Measurements from ENCODE around the gene CCDC80. TPM values are rescaled to one million over a fixed set of nuclear protein-coding genes. Genes with fewer than 3 reads are reported as not detected.

CCDC80 gene
- total RNA-seq, 1 experiment from 2014 or later, result 19.4 TPM

DNA sequence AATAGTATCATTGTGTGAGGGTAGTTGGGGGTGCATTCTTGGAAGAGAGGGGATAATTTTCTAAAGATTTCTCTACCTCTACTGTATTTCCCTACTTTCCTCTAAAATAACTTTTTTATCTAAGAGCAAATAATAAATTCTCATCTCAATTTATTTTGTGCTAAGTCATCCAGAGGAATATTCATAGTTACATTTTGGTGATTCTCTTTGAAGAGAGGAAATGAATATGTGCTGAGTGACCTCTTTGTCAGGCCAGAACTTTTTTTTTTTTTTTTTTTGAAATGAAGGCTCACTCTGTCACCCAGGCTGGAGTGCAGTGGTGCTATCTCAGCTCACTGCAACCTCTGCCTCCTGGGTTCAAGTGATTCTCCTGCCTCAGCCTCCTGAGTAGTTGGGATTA lies 15.1 kb upstream of the CCDC80 start:
- no peak overlapping the region for H3K27ac Mint-ChIP-seq (ENCODE audit: low read depth, unreplicated experiment)
- TF ChIP-seq, protein P1, sequence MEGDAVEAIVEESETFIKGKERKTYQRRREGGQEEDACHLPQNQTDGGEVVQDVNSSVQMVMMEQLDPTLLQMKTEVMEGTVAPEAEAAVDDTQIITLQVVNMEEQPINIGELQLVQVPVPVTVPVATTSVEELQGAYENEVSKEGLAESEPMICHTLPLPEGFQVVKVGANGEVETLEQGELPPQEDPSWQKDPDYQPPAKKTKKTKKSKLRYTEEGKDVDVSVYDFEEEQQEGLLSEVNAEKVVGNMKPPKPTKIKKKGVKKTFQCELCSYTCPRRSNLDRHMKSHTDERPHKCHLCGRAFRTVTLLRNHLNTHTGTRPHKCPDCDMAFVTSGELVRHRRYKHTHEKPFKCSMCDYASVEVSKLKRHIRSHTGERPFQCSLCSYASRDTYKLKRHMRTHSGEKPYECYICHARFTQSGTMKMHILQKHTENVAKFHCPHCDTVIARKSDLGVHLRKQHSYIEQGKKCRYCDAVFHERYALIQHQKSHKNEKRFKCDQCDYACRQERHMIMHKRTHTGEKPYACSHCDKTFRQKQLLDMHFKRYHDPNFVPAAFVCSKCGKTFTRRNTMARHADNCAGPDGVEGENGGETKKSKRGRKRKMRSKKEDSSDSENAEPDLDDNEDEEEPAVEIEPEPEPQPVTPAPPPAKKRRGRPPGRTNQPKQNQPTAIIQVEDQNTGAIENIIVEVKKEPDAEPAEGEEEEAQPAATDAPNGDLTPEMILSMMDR (IDR thresholded peaks at IDR 0.05; ENCODE audit: unreplicated experiment), result no peak
- no TSS peak for BruUV-seq (replicated peaks)
- intact Hi-C loops (cut with micrococcal nuclease), result no loop called here
- H3K4me3 Mint-ChIP-seq (ENCODE audit: unreplicated experiment), result no peak overlapping the region
- no peak for DNase-seq (ENCODE audit: unreplicated experiment)
- no peaks in the 10 kb centered on the region for H3K36me3 Mint-ChIP-seq (ENCODE audit: insufficient read depth, unreplicated experiment)
- ChIA-PET CTCF (interaction anchor here (5.0 kb wide), 1 partner anchor 13 kb away, joined by 61 read pairs; the partner anchor contains the start of gene CCDC80), POLR2A (interaction anchor here (0.7 to 1.2 kb wide), 3 partner anchors 13 to 122 kb away, joined by 3 to 4 read pairs (median 4); no protein-coding TSS in a partner anchor)
- peaks cover 32% of the 10 kb centered on the region for H3K4me1 Mint-ChIP-seq (ENCODE audit: insufficient read depth, unreplicated experiment)
- H3K27me3 Mint-ChIP-seq (ENCODE audit: insufficient read depth, unreplicated experiment), result no peaks in the 10 kb centered on the region
- no peaks in the 10 kb centered on the region for H3K9me3 Mint-ChIP-seq (ENCODE audit: unreplicated experiment)

- BruUV-seq (replicated peaks), result no TSS peak
- H3K9me3 Mint-ChIP-seq (ENCODE audit: unreplicated experiment), result no peaks in the 10 kb centered on the region
- H3K27ac Mint-ChIP-seq (ENCODE audit: low read depth, unreplicated experiment), result peak overlapping the region; percentile 40
- CTCF ChIA-PET, result interaction anchor here (0.6 to 5.0 kb wide), 9 partner anchors 12 to 900 kb away, joined by 3 to 61 read pairs (median 5); partner anchors contain the start of gene CCDC80
- no peak overlapping the region for H3K4me3 Mint-ChIP-seq (ENCODE audit: unreplicated experiment)
- H3K36me3 Mint-ChIP-seq (ENCODE audit: insufficient read depth, unreplicated experiment), result no peaks in the 10 kb centered on the region
- DNase-seq (ENCODE audit: unreplicated experiment), result no peak
- intact Hi-C loops (cut with micrococcal nuclease), result no loop called here
- no peaks in the 10 kb centered on the region for H3K27me3 Mint-ChIP-seq (ENCODE audit: insufficient read depth, unreplicated experiment)
- POLR2A ChIA-PET, result interaction anchor here (0.7 to 3.5 kb wide), 5 partner anchors 12 to 123 kb away, joined by 3 to 12 read pairs (median 4); no protein-coding TSS in a partner anchor
- TF ChIP-seq, protein P1 (IDR thresholded peaks at IDR 0.05; ENCODE audit: unreplicated experiment), result no peak
- H3K4me1 Mint-ChIP-seq (ENCODE audit: insufficient read depth, unreplicated experiment), result peaks cover 32% of the 10 kb centered on the region
These were observed 14.0 kb upstream of the CCDC80 start for GRCh38 chr3:112654979-112655378.

DNA sequence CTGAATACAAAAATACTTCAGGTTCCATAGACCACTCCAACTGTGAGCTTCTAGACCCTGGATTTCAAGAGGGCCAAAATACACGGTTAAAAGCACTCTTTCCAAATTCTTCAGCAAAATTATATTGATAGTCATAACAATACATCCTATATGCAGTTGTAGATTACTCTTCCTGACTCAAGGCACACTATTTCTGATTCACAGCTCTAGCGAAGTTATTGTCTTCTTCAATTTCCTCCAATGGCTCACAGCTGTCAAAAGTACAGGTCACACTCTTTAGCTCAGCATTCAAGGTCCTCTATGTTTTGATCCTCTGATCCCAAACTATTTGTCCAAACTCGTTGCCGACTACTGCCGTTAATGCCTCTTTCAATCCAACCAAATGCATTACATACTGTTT lies 13.5 kb upstream of the CCDC80 start:
- peak overlapping the region; percentile 40 for H3K27ac Mint-ChIP-seq (ENCODE audit: low read depth, unreplicated experiment)
- peaks cover 35% of the 10 kb centered on the region for H3K4me1 Mint-ChIP-seq (ENCODE audit: insufficient read depth, unreplicated experiment)
- no peak overlapping the region for H3K4me3 Mint-ChIP-seq (ENCODE audit: unreplicated experiment)
- TF ChIP-seq, protein P1 (IDR thresholded peaks at IDR 0.05; ENCODE audit: unreplicated experiment), result no peak
- ChIA-PET CTCF (interaction anchor here (0.6 to 5.0 kb wide), 12 partner anchors 11 to 901 kb away, joined by 3 to 61 read pairs (median 4); partner anchors contain the start of gene CCDC80), POLR2A (interaction anchor here (0.7 to 3.5 kb wide), 6 partner anchors 13 to 346 kb away, joined by 3 to 12 read pairs (median 4); no protein-coding TSS in a partner anchor)
- intact Hi-C loops (cut with micrococcal nuclease), result no loop called here
- BruUV-seq (replicated peaks), result no TSS peak
- no peak for DNase-seq (ENCODE audit: unreplicated experiment)
- H3K36me3 Mint-ChIP-seq (ENCODE audit: insufficient read depth, unreplicated experiment), result no peaks in the 10 kb centered on the region
- no peaks in the 10 kb centered on the region for H3K9me3 Mint-ChIP-seq (ENCODE audit: unreplicated experiment)
- no peaks in the 10 kb centered on the region for H3K27me3 Mint-ChIP-seq (ENCODE audit: insufficient read depth, unreplicated experiment)

- H3K27me3 Mint-ChIP-seq (ENCODE audit: insufficient read depth, unreplicated experiment), result no peaks in the 10 kb centered on the region
- H3K27ac Mint-ChIP-seq (ENCODE audit: low read depth, unreplicated experiment), result peak overlapping the region; percentile 40
- H3K36me3 Mint-ChIP-seq (ENCODE audit: insufficient read depth, unreplicated experiment), result no peaks in the 10 kb centered on the region
- peaks cover 39% of the 10 kb centered on the region for H3K4me1 Mint-ChIP-seq (ENCODE audit: insufficient read depth, unreplicated experiment)
- ChIA-PET POLR2A (interaction anchor here (0.7 to 3.5 kb wide), 7 partner anchors 12 to 345 kb away, joined by 3 to 12 read pairs (median 3); no protein-coding TSS in a partner anchor), CTCF (interaction anchor here (0.6 to 5.0 kb wide), 13 partner anchors 11 to 160 kb away, joined by 3 to 61 read pairs (median 3); partner anchors contain the start of gene CCDC80)
- TF ChIP-seq, protein P1 (IDR thresholded peaks at IDR 0.05; ENCODE audit: unreplicated experiment), result no peak
- no TSS peak for BruUV-seq (replicated peaks)
- H3K4me3 Mint-ChIP-seq (ENCODE audit: unreplicated experiment), result peak overlapping the region; percentile 4
- no peaks in the 10 kb centered on the region for H3K9me3 Mint-ChIP-seq (ENCODE audit: unreplicated experiment)
- peak; percentile 33 for DNase-seq (ENCODE audit: unreplicated experiment)
- intact Hi-C loops (cut with micrococcal nuclease), result no loop called here
These were observed 12.9 kb upstream of the CCDC80 start for GRCh38 chr3:112653881-112654300.
